VCaP (cell line): Measurements from ENCODE around the gene ZFYVE28.

Source experiments
- H3K27ac ChIP-seq: fragments of 450-650 bp; 2 replicates; pipeline ENCODE4 v1.5.1; 2017
- CTCF ChIP-seq: fragments of 450-650 bp; conservative IDR thresholded peaks from 2 replicates; pipeline ENCODE4 v1.5.1; 2017; ENCODE audit warnings: mild to moderate bottlenecking, moderate library complexity

ZFYVE28 gene

GRCh38 chr4:2449051-2449450, 30.6 kb upstream of the ZFYVE28 start:
- H3K27ac ChIP-seq, result no peak overlapping the region
- no peak for TF ChIP-seq CTCF

DNA sequence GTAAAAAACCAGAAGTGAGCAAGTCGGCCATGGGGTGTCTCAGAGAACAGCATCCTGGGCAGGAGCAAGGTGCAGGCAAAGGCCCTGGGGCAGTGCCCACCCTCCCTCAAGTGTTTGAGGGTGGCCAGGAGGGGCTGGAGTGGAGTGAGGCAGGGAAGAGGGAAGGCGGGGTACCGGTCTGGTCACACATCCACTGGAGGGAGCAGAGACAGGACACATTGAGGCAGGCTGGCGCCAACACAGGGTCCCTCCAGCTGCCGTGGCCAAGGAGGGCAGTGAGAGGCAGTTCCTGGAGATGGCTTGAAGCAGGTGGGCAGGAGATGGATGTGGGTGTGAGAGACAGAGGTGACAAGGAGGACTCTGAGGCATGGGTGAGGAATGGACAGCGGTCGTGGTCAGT, 30.1 kb upstream of the ZFYVE28 start:
- H3K27ac ChIP-seq, result no peak overlapping the region
- no peak for TF ChIP-seq CTCF

GRCh38 chr4:2446656-2447564, 28.5 kb upstream of the ZFYVE28 start:
- no peak overlapping the region for H3K27ac ChIP-seq
- no peak for TF ChIP-seq CTCF

GRCh38 chr4:2445571-2445970, 27.1 kb upstream of the ZFYVE28 start:
- TF ChIP-seq CTCF, result no peak
- H3K27ac ChIP-seq, result no peak overlapping the region

- H3K27ac ChIP-seq, result no peak overlapping the region
- TF ChIP-seq CTCF, result no peak
These were observed 26.7 kb upstream of the ZFYVE28 start for GRCh38 chr4:2445130-2445529.

DNA sequence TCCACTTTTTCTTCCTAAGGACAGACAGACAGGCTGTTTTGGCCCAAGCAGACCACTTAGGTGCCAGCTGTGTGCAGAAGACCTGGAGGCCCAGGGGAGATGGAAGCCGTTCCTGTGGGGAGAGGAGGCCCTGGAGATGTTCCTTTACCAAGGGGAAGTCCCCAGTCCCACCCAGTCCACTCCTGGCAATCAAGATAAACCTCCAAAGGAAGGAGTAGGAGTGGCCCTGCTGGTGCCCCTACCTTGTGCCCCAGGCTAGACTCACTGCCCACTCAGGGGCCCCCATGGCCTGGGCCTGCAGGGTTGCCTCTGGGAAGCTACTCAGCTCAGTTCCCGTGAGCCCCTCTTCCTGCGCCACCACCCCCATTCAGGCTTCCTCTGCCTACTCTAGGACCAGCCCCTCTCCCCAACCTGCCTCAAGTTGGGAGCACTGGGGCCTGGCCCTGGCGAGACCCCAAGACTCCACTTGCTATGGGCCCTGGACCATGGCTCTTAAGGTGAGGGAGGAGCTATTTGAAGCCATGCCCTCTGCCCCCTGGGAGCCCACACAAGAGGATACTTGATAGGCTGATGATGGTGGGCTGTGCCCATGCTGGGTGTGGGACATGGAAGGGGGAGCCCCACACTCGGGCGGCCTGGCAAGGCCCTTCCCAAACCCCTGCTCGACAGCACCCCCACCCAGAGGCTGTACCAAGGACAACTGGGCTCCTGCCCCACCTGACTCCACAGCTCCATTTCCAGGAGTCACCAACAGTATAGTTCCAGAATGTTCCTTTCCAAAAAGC, 25.7 kb upstream of the ZFYVE28 start:
- TF ChIP-seq CTCF, result no peak
- H3K27ac ChIP-seq, result no peak overlapping the region

GRCh38 chr4:2443061-2443730, 24.8 kb upstream of the ZFYVE28 start:
- no peak overlapping the region for H3K27ac ChIP-seq
- no peak for TF ChIP-seq CTCF
